CD4-positive, alpha-beta T cell treated with Interleukin-10 for 1 hour (primary cell): Measurements from ENCODE around the gene BARD1.
"Not testable (repeated sequence)": the region's sequence is repeated elsewhere in the genome, so short reads cannot be mapped to it uniquely, and the experiment has no call there.

ENCODE experiments used
- DNase-seq: peaks from one replicate; pipeline ENCODE4 v3.0.0-alpha.2; 2020

The BARD1 gene

DNA sequence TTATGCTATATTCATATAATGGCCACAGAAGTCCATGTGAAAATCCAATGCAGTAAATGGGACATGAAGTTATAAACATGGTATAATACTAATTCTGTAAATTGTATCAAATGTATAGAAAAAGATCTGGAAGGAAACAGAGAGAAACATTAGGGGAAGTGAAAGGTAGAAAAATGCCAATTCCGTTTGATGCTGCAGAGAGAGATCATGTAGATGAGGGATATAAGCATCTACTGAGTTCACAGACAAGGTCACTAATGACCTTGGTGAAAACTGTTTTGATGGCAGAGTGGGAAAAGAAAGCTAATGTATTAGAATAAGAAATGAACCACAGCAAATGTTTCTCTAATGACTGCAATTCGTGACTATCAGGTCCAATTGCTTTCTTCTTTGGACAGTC lies 56.0 kb downstream of the BARD1 start:
- no peak for DNase-seq

DNA sequence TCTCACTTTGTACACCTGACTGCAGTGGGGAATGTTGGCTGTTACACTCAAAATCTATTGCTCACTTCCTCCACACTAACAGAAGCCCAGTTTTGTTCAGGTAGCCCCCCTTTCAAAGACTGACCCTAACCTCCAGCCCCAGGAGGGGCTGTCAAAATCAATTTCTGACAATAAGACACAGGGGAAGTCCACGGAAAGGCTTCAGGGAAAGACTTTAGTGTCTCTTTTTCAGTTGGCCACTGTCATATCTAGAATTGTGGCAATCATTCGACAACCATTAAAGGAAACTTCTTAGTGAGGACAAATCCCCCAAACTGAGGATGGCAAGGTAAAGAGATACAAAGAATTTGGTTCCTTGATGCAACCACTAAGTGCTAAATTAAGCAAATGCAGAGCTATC lies 59.0 kb downstream of the BARD1 start:
- no peak for DNase-seq

DNA sequence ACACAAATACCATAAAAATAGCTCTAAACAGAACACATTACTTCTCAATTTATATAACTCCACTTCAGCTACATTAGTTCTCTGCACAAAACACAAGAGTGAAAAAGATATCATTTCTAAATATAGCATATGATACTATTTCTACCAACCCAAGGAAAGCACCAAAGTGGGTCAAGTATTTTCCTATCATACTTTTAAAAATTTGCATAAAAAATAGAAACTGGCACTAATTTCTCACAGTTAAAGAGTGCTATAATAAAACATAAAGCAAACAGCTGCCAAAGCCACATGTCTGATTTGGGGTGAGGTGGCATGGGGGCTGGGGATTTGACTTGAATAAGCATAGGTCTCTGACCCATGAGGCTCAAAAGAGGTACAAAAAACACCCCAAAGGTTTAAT lies 61.5 kb downstream of the BARD1 start:
- DNase-seq: no peak

DNA sequence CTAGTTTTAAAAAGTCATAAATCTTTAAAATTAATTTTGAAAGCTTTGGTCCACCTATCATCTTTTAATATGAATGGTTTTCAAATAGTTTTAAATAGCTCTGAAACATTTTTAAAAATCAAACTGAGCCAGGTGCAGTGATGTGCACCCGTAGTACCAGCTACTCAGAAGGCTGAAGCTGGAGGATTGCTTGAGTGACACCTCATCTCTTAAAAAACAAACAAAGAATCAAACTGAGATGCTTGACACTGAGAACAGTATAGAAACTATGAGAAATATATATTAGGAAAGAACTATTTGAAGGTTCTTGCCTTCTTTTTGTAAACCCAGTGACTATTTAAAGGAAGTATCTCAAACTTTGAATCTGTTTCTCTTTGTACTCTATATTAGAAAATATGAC lies 67.4 kb downstream of the BARD1 start:
- DNase-seq: no peak

- no peak for DNase-seq
These were observed 68.6 kb downstream of the BARD1 start for GRCh38 chr2:214740867-214741395.

DNA sequence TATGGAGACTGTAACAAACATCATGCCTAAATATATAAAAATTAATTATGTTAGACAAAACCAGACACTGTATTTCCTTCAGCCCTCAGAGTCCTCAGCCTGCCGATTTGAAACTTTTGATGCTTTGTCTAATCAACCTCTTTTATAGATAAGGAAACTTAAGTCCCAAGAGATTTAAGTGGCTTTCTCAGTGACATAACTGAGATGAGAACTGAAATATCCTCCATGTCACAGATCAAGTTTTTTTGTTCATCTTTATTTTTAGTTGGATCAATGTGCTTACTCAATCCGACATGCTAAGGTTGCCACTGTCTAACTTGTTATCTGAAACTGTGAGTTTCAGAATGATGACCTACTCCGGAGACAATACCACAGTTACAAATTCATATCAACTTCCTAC lies 72.3 kb downstream of the BARD1 start:
- DNase-seq: no peak

DNA sequence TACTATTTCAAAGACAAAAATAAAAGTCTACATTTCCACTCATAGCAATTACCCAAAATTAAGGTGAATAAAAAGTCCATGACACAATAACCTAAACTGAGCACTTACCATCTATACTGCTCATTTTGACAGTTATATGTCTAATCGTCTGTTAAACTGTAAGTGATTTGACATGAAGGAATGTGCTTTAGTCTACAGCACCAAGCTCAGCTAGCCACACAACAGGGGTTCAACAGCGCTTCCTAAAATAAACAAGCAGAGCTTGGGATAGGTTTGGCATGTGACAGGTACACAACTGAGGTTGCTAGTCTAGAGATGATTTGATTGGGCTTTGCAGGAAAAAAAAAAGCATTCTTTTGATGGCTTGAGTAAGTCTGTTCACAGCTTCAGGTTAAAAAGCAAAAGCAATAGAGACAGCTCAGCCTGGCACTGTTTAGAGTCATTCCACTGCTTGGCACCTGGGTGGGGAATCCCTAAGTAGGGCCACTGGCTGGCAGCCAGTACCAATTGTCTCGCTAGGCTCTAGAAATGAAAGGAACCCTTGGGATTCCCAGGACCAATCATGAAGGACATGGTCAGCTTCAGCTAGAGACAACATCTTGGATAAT lies 78.6 kb downstream of the BARD1 start:
- DNase-seq: no peak

GRCh38 chr2:214730248-214730647 lies 79.2 kb downstream of the BARD1 start:
- no peak for DNase-seq

DNA sequence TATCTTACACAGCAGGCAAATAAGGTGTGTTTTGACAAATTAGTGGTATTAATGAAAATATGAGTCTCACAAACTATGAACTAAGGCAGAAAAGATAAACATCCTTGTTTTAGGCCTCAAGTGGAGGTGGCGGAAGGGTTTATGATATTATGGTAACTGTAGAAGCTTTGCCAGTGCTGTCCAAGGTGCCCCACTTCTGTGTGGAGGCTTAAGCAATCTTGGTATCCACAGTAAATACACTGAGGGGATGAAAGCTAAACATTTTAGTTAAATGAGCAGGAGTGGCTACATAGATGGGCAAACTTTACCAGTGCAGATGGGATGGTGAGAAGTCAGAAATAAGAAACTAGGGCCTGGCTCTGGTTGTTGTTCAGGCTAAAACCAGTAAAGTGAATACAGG lies 84.7 kb downstream of the BARD1 start:
- DNase-seq: no peak

DNA sequence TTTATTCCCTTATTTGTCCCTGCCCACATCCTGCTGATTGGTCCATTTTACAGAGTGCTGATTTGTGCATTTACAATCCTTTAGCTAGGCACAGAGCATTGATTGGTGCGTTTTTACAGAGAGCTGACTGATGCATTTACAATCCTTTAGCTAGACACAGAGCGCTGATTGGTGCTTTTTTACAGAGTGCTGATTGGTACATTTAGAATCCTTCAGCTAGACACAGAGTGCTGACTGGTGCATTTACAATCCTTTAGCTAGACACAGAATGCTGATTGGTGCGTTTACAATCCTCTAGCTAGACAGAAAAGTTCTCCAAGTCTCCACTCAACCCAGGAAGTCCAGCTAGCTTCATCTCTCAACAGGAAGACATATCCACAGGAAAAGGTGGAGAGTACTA lies 91.6 kb downstream of the BARD1 start:
- DNase-seq: not testable (repeated sequence)

- DNase-seq: no peak
These were observed 92.5 kb downstream of the BARD1 start for GRCh38 chr2:214716811-214717560.

DNA sequence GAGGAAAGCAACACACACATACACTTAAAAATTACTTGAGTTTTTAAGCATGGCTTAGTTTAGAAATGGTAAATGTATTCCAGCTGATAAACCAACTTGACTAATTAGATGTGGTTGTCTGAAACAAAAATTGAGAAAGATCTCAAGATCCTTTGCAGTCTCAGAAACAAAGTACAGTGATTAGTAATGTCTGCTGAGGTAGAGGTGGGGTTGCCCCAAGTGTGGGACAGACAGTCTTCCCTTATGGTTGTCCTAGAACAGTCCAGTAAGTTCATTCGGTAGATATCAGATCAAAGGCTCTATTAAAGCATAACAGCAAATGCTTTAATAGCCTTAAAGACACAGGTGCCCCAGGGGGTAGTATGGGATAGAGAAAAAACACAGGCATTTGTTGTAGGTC lies 94.5 kb downstream of the BARD1 start:
- DNase-seq: no peak

GRCh38 chr2:214713080-214713830 lies 96.2 kb downstream of the BARD1 start:
- DNase-seq: no peak

- no peak for DNase-seq
These were observed 98.8 kb downstream of the BARD1 start for GRCh38 chr2:214710729-214711128.

DNA sequence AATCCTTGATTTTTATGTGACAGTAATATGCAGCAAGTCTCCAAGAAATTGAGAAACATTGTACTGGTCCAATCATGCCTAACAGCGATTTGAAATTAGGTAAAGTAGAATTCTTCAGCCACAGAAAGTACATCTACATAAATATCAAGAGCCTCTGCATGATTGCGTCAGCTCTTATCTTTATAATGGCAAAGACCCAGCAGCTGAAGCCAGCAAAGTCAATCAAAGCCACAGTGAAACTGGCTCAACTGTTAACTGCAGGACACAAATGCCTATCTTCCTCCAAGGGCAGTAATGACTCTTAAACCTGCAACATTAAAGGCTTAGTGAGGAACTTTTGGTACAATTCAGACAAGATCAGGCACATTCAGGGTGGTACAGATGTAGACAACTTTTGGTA lies 102.5 kb downstream of the BARD1 start:
- no peak for DNase-seq

- DNase-seq: no peak
These were observed 110.2 kb downstream of the BARD1 start for GRCh38 chr2:214699236-214699635.

DNA sequence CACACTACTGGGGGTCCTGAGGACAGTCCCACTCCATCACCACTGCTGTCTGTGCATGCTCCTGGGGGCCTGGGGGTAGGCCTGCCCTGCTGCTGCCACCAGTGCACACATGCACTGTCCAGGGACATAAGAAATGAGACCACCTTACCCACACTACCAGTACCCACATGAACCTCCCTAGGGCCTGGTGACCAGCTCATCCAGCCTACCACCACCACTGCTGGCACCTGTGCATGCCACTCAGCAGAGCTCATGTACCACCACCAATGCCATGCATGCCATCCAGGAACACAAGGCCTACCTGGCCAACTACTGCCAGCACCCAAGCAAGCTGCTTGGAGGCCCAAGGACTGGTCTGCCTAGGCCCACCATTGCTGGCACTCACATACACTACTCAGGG lies 112.8 kb downstream of the BARD1 start:
- DNase-seq: no peak

DNA sequence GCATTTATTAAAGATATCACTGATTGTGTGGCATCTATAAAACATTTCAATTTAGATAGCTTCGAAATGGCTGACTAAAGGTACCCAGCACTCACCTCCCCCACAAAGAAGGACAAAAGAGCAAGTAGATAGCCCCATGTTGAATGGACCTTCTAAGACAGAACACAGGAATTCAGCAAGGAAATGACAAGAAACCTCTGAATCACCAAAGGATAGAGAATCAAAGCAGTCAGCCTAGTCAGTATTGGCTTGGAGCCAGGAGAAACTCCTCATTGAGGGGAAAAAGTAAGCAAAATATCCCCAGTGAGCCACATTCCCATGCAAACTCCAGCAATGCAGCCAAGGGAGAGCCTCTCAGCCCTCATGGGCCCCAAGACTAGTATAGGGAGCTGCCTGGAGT lies 113.7 kb downstream of the BARD1 start:
- DNase-seq: no peak

GRCh38 chr2:214683557-214683956 lies 125.9 kb downstream of the BARD1 start:
- peak; percentile 7 for DNase-seq

- no peak for DNase-seq
These were observed 129.7 kb downstream of the BARD1 start for GRCh38 chr2:214679736-214680135.

DNA sequence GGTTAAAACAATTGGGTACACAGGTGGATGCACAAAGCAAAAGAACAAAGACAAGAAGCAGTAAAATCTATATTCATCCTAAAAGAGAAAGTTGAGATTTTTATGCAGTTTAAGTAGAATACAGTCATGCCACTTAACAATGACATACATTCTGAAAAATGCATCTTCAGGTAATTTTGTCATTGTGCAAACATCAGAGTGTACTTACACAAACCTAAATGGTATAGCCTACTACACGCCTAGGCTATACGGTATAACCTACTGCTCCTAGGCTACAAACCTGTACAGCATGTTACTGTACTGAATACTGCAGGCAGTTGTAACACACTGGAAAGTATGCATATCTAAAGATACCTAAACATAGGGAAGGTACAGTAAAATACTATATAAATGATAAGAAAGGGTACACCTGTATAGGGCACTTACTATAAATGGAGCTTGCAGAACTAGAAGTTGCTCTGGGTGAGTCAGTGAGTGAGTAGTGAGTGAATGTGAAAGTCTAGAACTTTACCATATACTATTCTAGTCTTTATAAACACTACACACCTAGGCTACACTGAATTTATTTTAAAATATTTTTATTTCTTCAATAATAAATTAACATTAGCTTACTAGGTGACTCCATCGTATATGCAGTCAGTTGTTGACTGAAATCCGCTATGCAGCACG lies 132.9 kb downstream of the BARD1 start:
- no peak for DNase-seq
